Mucosa of rectum (tissue), 2 donors: Measurements from ENCODE around the gene FAM163A.

Source experiments
- H3K27ac ChIP-seq, 2 donors: one replicate each; pipeline ENCODE4 v1.7.0; 2013; ENCODE audit warnings: inconsistent platforms in 2 of 2, low read depth in 2 of 2, low read length in 2 of 2
- H3K27me3 ChIP-seq, 2 donors: one replicate each; pipeline ENCODE4 v1.7.0; 2013; ENCODE audit warnings: low read length in 2 of 2; ENCODE audit not compliant: control insufficient read depth in 2 of 2, insufficient read depth in 2 of 2
- H3K36me3 ChIP-seq, 2 donors: one replicate each; pipeline ENCODE4 v1.7.0; 2013; ENCODE audit warnings: low read length in 2 of 2; ENCODE audit not compliant: control insufficient read depth in 2 of 2, insufficient read depth in 2 of 2
- H3K4me1 ChIP-seq, 2 donors: one replicate each; pipeline ENCODE4 v1.7.0; 2013; ENCODE audit warnings: low read length in 2 of 2, mild to moderate bottlenecking in 1 of 2; ENCODE audit not compliant: control insufficient read depth in 2 of 2, insufficient read depth in 2 of 2
- H3K4me3 ChIP-seq, 2 donors: one replicate each; pipeline ENCODE4 v1.7.0; 2013; ENCODE audit warnings: low read length in 2 of 2
- H3K9ac ChIP-seq, 2 donors: one replicate each; pipeline ENCODE4 v1.7.0; 2013; ENCODE audit warnings: low read length in 2 of 2, low read depth in 1 of 2, mild to moderate bottlenecking in 1 of 2
- H3K9me3 ChIP-seq, 2 donors: one replicate each; pipeline ENCODE4 v1.7.0; 2013; ENCODE audit warnings: low read length in 2 of 2; ENCODE audit not compliant: control insufficient read depth in 2 of 2
- donor health status: healthy.
- donor health status: Normal muscosa, but diverticular disease.

FAM163A gene

DNA sequence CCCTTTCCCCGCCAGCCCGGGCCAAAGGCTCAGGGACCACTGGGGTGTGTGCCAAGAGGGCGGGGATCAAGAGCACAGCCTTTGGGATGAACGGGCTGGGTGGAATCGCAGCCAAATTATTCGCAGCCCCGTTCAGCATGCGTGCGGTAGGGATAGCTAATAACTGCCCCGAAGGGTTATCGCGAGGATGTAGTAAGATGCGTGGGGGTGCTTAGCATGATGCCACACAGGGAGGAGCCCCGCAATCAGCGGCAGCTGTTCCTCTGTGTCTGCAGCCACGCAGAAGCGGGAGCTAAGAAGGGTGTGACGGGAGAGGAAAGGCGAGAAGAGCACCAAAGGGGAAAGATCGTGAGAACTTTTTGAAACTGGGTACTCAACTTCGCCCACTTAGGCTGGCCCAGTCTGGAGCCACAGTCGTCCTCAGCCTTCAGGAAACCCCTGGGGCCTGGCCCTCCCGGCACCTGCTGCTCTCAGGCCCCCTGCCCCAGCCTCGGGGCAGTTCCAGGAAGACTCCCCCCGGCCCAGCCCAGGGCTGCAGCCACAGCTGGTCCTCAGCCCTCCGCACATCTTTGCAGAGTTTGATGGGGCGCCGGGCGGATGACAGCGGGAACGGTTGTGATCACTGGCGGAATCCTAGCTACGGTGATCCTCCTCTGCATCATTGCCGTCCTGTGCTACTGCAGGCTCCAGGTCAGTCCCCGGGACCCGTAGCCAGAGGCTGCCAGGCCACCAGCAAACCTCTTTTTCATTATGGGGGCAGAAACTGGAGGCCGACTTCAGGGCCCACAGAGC is 69.6 kb downstream of the FAM163A start:
- H3K27me3 ChIP-seq = no peaks in the 10 kb centered on the region
- H3K9ac ChIP-seq = no peak overlapping the region
- no peaks in the 10 kb centered on the region for H3K9me3 ChIP-seq
- no peak overlapping the region for H3K4me3 ChIP-seq
- no peaks in the 10 kb centered on the region for H3K36me3 ChIP-seq
- peaks cover 16% of the 10 kb centered on the region in 2 donors for H3K4me1 ChIP-seq
- no peak overlapping the region for H3K27ac ChIP-seq

DNA sequence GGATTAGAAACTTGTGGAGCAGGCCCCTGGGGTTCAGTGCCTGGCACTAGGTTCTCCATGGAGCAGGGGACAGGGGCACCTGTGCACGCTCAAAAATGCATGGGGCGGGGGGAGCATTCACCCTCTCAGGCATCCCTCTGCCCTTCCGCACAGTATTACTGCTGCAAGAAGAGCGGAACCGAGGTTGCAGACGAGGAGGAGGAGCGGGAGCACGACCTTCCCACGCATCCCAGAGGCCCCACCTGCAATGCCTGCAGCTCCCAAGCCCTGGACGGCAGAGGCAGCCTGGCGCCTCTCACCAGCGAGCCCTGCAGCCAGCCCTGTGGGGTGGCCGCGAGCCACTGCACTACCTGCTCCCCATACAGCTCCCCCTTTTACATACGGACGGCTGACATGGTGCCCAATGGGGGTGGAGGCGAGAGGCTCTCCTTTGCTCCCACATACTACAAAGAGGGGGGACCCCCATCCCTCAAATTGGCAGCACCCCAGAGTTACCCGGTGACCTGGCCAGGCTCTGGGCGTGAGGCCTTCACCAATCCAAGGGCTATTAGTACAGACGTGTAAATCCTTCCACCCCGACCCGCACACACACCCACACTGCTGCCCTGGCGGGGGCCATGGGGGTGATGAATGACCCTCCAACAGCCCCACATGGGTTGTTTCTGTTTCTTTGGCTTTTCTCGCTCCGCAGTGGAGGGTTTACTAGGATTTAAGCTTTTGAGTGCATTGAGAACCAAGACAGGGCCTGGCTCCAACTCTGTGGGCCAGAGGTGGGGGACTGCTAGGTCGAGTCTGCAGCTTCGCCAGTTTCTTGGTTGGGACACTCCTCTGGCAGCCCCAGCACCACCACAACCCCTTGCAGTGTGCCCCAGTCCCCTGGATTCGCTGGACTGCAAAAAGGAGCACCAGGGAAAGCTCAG is 70.8 kb downstream of the FAM163A start:
- peaks cover 16 to 18% of the 10 kb centered on the region in 2 donors for H3K4me1 ChIP-seq
- H3K9me3 ChIP-seq = no peaks in the 10 kb centered on the region
- peak overlapping the region in 1 of 2 donors; percentile 50 for H3K9ac ChIP-seq
- H3K36me3 ChIP-seq = no peaks in the 10 kb centered on the region
- no peaks in the 10 kb centered on the region for H3K27me3 ChIP-seq
- H3K27ac ChIP-seq = no peak overlapping the region
- peak overlapping the region; percentile 77 to 96 for H3K4me3 ChIP-seq

DNA sequence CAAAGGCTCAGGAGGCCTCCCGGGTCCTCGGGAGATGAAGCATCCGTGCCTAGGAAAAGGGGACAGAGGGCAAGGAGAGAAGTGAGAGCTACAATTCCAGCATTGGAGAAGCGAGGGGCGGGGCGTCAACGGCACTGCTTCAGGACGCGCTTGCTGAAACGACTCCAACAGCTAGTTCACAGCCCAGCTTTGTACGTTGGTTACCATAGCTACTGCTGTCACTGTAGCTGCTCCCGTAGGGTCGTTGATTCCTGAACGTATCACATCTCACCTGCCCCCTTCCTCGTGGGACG is 71.4 kb downstream of the FAM163A start:
- Histone ChIP-seq H3K27ac (no peak overlapping the region), H3K4me1 (peaks cover 16 to 19% of the 10 kb centered on the region in 2 donors), H3K9ac (peak overlapping the region; percentile 43 to 50), H3K9me3 (no peaks in the 10 kb centered on the region), H3K27me3 (no peaks in the 10 kb centered on the region), H3K36me3 (no peaks in the 10 kb centered on the region), H3K4me3 (peak overlapping the region; percentile 77 to 96)

DNA sequence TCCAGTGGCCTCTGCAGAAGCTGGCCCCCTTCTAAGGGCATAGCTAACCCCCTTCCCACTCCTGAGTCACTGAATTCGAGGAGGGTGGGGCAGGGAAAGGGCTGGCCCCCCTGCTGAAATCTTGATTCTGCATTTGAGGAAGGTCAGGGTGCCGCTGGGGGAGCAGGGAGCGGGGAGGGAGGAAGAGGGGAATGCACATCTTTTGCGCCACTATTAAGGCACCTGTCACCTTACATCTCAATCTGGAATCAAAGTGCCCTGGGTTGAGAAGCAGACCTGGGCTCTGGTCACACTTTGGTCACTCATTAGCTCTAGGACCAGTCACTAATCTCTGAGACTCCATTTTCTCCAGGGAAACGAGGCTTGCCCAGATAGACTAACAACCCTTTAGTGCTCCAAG is 72.5 kb downstream of the FAM163A start:
- Histone ChIP-seq H3K9me3 (no peaks in the 10 kb centered on the region), H3K27me3 (no peaks in the 10 kb centered on the region), H3K4me3 (peak overlapping the region; percentile 77 to 96), H3K4me1 (peaks cover 16 to 17% of the 10 kb centered on the region in 2 donors), H3K36me3 (no peaks in the 10 kb centered on the region), H3K27ac (no peak overlapping the region), H3K9ac (peak overlapping the region; percentile 41 to 43)

DNA sequence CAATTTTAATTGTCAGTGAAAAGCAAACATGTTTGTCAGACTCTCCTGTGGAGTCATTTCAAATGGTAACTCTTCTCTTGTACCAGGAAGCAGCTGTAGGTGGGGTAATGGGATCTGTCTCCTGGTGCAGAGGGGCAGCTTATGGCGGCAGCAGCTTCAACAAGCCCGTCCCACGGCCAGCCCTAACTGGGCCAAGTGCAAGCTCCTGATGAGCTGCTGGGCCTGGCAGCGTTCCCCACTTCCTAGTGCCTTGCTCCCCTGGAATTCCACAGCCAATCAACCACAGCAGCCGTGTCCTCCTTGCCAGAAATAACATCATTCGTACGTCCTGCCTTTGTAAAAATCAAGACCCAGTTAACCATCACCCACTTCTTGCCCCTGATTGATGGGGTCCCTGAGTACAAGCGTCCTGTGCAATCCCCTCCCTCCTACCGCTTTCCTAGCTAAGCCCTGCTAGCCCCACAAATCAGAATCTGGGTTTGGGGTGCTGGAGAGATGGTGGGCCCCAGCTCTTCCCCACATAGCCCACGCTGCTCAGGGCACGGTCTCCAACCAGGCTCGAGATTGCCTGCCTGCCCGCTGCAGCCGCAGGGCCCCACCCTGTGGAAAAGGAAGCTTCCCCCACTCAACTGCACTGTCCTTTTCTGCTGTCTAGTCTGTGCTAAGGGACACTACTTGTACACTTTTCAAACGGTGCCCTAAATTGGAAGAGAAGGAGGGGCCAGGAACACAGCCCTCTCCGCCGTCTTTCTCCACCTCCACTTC is 73.3 kb downstream of the FAM163A start:
- peaks cover 16 to 17% of the 10 kb centered on the region in 2 donors for H3K4me1 ChIP-seq
- no peaks in the 10 kb centered on the region for H3K36me3 ChIP-seq
- no peak overlapping the region for H3K9ac ChIP-seq
- H3K4me3 ChIP-seq = no peak overlapping the region
- H3K27ac ChIP-seq = no peak overlapping the region
- no peaks in the 10 kb centered on the region for H3K9me3 ChIP-seq
- no peaks in the 10 kb centered on the region for H3K27me3 ChIP-seq

DNA sequence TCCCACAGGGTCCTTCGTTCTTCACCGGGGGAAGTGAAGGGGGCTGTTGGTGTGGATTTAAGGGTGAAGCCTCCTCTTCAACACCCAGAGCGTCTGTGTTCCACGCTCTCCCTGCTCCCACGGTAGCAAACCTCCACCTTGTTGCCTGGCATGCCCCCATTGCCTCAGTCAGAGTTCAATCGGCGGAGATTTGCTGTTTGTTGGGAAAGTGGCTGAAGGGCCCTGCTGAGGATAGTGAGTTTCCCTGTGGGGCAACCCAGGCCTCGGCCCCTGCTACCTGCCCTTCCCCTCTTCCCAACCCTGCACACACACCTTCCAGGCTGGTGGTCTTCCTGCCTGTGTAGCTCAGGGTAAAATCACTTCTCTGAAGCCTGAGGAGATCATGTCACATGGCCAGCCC is 74.0 kb downstream of the FAM163A start:
- no peak overlapping the region for H3K4me3 ChIP-seq
- no peak overlapping the region for H3K9ac ChIP-seq
- no peak overlapping the region for H3K27ac ChIP-seq

DNA sequence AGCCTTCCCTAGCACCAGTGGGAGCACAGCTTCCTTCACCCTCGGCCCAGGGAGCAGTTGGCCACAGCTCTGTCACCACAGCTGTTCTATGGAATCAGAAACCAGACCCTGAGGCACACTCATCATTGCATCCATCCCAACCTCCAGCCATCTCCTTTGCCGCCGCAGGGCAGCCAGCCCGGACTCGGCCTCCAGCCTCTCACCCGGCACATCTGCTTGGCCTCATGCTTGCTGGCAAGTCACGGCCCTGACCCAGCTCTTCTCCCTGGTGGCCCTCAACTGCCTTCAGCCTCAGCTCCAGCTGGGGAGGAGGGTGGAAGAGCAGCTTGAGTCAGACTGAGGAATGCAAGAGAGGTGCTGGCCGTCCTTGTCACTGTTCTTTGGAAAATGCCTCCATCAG is 74.7 kb downstream of the FAM163A start:
- no peaks in the 10 kb centered on the region for H3K9me3 ChIP-seq
- H3K27ac ChIP-seq = peak overlapping the region in 1 of 2 donors; percentile 9
- H3K4me1 ChIP-seq = peaks cover 16 to 17% of the 10 kb centered on the region in 2 donors
- no peak overlapping the region for H3K4me3 ChIP-seq
- no peak overlapping the region for H3K9ac ChIP-seq
- H3K36me3 ChIP-seq = no peaks in the 10 kb centered on the region
- no peaks in the 10 kb centered on the region for H3K27me3 ChIP-seq

More for the DNA sequence above, 74.0 kb downstream of the FAM163A start:
- Histone ChIP-seq H3K9me3 (no peaks in the 10 kb centered on the region), H3K27me3 (no peaks in the 10 kb centered on the region), H3K36me3 (no peaks in the 10 kb centered on the region), H3K4me1 (peaks cover 16 to 17% of the 10 kb centered on the region in 2 donors)

DNA sequence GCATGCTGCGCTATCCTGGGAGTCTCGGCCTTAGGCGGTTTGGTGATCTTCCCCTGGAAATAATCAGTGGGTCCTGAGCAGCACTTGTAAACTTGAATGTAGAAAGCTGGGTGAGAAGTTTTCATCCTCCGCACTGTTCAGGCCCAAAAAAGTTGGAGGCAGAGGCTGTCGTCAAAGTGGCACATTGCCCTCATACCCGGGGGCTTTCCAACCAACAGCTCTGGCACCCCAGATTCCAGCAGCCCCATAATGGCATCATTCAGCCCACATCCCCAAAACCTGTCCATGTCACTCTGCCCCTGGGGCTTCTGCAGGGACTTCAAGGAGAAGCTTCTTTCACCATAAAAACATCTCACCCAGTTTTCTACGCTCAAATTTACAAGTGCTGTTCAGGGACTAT is 75.2 kb downstream of the FAM163A start:
- Histone ChIP-seq H3K9ac (no peak overlapping the region), H3K4me1 (peaks cover 16 to 17% of the 10 kb centered on the region in 2 donors), H3K4me3 (no peak overlapping the region), H3K36me3 (no peaks in the 10 kb centered on the region), H3K9me3 (no peaks in the 10 kb centered on the region), H3K27me3 (no peaks in the 10 kb centered on the region), H3K27ac (peak overlapping the region in 1 of 2 donors; percentile 9)

DNA sequence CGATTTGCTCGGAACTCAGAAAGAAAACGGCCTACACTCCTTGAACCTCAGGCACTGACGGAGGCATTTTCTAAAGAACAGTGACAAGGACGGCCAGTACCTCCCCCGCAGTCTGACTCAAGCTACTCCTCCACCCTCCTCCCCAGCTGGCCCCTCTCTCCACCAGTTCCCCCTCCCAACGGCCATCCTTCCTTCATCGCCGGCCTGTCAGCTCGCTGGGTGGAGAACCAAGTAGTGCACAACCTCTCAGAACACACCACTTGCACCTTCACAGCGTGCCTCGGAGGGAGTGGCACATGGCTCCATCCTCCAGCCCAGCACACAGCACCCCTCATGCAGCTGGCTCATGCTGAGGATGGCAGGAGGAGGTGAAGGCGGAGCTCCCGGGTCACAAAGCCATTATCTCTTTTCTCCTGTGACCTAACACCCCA is 75.7 kb downstream of the FAM163A start:
- H3K9ac ChIP-seq = no peak overlapping the region
- no peak overlapping the region for H3K27ac ChIP-seq
- H3K36me3 ChIP-seq = no peaks in the 10 kb centered on the region
- no peaks in the 10 kb centered on the region for H3K27me3 ChIP-seq
- H3K4me3 ChIP-seq = no peak overlapping the region
- H3K9me3 ChIP-seq = no peaks in the 10 kb centered on the region
- peaks cover 16 to 17% of the 10 kb centered on the region in 2 donors for H3K4me1 ChIP-seq
